Hematopoietic multipotent progenitor cell treated with erythropoietin and hydrocortisone succinate and interleukin-3 and kit ligand, for 4 days (in vitro differentiated cells): ENCODE measurements around the gene ZNRD2.

ENCODE experiments used
- DNase-seq: peaks from one replicate; pipeline ENCODE4 v3.0.0-alpha.2; 2015

ZNRD2 gene

GRCh38 chr11:65574109-65574810, 4.0 kb downstream of the ZNRD2 start:
- peak; percentile 98 for DNase-seq

- DNase-seq = peak; percentile 81
Observed at GRCh38 chr11:65574811-65575567, 4.7 kb downstream of the ZNRD2 start.

- DNase-seq = peak; percentile 86
Observed at GRCh38 chr11:65575568-65576231, 5.4 kb downstream of the ZNRD2 start, which contains the start of gene EHBP1L1. Gene EHBP1L1, plus strand, starts transcription at chr11:65576053. Its CDS starts 250 bp downstream, at chr11:65576303.

- peak; percentile 37 for DNase-seq
Observed at GRCh38 chr11:65576232-65576866, 6.1 kb downstream of the ZNRD2 start.

- peak; percentile 74 for DNase-seq
Observed at GRCh38 chr11:65576867-65577755, 6.8 kb downstream of the ZNRD2 start.

GRCh38 chr11:65577756-65578109, 7.5 kb downstream of the ZNRD2 start:
- DNase-seq = no peak

- DNase-seq = no peak
Observed at GRCh38 chr11:65578134-65578533, 7.9 kb downstream of the ZNRD2 start.

GRCh38 chr11:65578667-65579066, 8.4 kb downstream of the ZNRD2 start:
- DNase-seq = peak; percentile 75

- DNase-seq = peak; percentile 38
Observed at GRCh38 chr11:65579291-65579690, 9.0 kb downstream of the ZNRD2 start.

GRCh38 chr11:65580031-65580692, 9.9 kb downstream of the ZNRD2 start:
- no peak for DNase-seq

GRCh38 chr11:65580756-65581155, 10.5 kb downstream of the ZNRD2 start:
- DNase-seq = no peak

GRCh38 chr11:65581928-65582327, 11.7 kb downstream of the ZNRD2 start:
- no peak for DNase-seq

GRCh38 chr11:65583589-65583988, 13.3 kb downstream of the ZNRD2 start:
- DNase-seq = no peak

GRCh38 chr11:65584106-65584505, 13.8 kb downstream of the ZNRD2 start:
- no peak for DNase-seq

GRCh38 chr11:65584723-65585171, 14.5 kb downstream of the ZNRD2 start:
- DNase-seq = no peak

- no peak for DNase-seq
Observed at GRCh38 chr11:65585396-65586246, 15.3 kb downstream of the ZNRD2 start.

GRCh38 chr11:65586247-65586630, 16.0 kb downstream of the ZNRD2 start:
- no peak for DNase-seq

GRCh38 chr11:65586676-65587075, 16.4 kb downstream of the ZNRD2 start:
- peak; percentile 31 for DNase-seq

- peak; percentile 91 for DNase-seq
Observed at GRCh38 chr11:65588199-65589054, 18.1 kb downstream of the ZNRD2 start.
